Colonic mucosa (tissue), 4 donors: ENCODE measurements around the gene CPEB1. TPM values are rescaled to one million over a fixed set of nuclear protein-coding genes. Genes with fewer than 3 reads are reported as not detected.
"Not testable (repeated sequence)": the region's sequence is repeated elsewhere in the genome, so short reads cannot be mapped to it uniquely, and the experiment has no call there.

Experiments
- DNase-seq: peaks from one replicate; pipeline ENCODE4 v3.0.0-alpha.2; 2020
- H3K27ac ChIP-seq: fragments of 200-600 bp; one replicate; pipeline ENCODE4 v1.8.0; 2021
- H3K27me3 ChIP-seq: fragments of 200-600 bp; one replicate; pipeline ENCODE4 v1.8.0; 2021
- H3K36me3 ChIP-seq: fragments of 200-600 bp; one replicate; pipeline ENCODE4 v1.8.0; 2021
- H3K4me1 ChIP-seq: fragments of 200-600 bp; one replicate; pipeline ENCODE4 v1.8.0; 2021; ENCODE audit warnings: mild to moderate bottlenecking
- H3K4me3 ChIP-seq: fragments of 200-600 bp; one replicate; pipeline ENCODE4 v1.8.0; 2021
- H3K9ac ChIP-seq, 2 donors: one replicate each; pipeline ENCODE4 v1.7.0; 2013; ENCODE audit warnings: control low read depth in 2 of 2, low read depth in 2 of 2, low read length in 2 of 2
- H3K9me3 ChIP-seq: fragments of 200-600 bp; one replicate; pipeline ENCODE4 v1.8.0; 2021
- intact Hi-C: fragments of 100-400 bp; cut with DNase I; formaldehyde crosslinking; loops from one replicate; pipeline ENCODE4 v1.14.1; 2022
- total RNA-seq, 2 donors: library from RNA; stranded (reverse); fragmentation: NEBNext Ultra II Directional in 1 of 2; extraction: Animal tissue kit (Norgen Biotek cat#: 25700) in 1 of 2; gene quantifications; one replicate each; pipeline ENCODE4 v1.2.1, GENCODE V29; 2021
- TF ChIP-seq, protein P1 (sequence below): fragments of 200-600 bp; IDR thresholded peaks from one replicate; pipeline ENCODE4 v1.8.0; 2022; ENCODE audit warnings: antibody characterized with exemption, mild to moderate bottlenecking
- donor health status: healthy.
- donor health status: DM: no; HTN: no; CAD: no.
- donor health status: DM: no; HTN: no; CAD: no.

CPEB1 gene
- total RNA-seq, 2 donors from 2014 or later = 0.40 to 1.4 TPM

DNA sequence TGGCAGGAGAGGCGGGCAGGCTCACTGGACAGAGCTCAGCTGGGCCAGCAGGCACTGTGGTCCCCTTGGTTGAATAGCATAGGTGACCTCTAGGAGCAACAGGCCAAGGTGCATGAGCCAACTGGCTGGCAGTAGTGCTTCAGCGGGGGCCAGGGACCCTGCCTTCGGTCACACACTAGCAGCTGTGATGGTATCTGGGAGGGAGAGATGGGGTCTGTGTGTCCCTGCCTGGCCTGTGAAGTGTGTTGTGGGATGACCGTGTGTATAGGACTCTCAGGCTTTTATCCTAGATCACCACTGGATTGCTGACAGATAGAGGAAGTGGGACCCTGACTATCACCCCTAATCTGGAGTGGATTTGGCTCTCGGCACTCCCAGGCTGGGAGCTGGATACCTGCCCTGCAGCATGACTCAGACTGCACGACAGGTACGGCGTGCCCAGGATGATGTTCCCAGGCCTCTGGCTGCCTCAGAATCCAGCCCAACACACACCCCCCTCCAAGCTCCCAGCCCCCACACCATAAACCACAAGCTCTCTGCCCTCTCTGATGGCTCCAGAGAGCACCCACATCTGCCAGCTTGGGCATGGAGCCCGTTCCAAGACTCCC lies 114.7 kb downstream of the CPEB1 start:
- intact Hi-C loops = loop anchor here (10.0 kb wide), 2 partner anchors 222 to 482 kb away; partner anchors contain the start of gene C15orf40

DNA sequence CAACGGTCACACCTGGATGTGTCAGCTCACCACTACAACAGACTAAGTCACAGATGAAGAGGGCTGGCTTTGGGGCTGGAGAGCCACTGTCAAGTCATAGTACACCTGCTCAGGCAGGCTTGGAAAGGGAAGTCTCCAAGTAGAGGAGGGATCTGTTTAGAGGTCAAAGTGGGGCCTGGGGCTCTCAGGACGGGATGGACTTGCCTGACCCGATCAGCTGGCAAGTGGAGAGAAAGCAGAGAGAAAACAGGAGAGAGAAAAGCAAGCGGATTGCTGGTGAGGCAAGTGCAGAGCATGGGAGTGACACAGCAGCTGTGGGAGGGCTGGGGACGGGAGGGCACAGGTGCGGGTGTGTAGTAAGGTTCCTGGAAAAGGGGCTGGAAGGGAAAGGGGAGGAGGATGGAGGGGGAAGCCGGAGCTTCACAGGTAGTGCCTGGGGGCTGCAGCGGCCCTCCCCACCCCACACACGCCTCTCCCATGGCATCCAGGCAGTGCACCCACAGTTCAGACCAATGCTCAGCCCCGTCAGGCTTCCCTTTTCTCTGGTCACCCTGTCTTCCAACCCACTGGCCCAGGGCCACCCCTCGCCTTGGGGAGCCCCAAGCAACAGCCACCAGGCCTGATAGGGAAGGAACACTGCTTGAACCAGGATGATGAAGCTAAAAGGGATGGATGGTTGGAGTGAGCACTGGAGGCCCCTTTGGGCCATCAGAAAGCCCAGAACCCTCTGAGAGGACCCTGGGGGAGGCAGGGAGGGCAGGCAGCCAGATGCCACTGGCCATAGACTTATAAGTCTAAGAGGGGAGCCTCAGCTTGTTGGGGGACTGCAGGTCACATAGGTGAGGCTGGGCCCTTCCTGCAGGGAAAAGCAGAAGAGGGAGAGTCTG lies 115.4 kb downstream of the CPEB1 start:
- no peak for DNase-seq
- intact Hi-C loops = loop anchor here (10.0 kb wide), 2 partner anchors 223 to 483 kb away; partner anchors contain the start of gene C15orf40
- no peak overlapping the region for H3K4me3 ChIP-seq
- no peaks in the 10 kb centered on the region for H3K4me1 ChIP-seq
- H3K27ac ChIP-seq = no peak overlapping the region
- TF ChIP-seq, protein P1, sequence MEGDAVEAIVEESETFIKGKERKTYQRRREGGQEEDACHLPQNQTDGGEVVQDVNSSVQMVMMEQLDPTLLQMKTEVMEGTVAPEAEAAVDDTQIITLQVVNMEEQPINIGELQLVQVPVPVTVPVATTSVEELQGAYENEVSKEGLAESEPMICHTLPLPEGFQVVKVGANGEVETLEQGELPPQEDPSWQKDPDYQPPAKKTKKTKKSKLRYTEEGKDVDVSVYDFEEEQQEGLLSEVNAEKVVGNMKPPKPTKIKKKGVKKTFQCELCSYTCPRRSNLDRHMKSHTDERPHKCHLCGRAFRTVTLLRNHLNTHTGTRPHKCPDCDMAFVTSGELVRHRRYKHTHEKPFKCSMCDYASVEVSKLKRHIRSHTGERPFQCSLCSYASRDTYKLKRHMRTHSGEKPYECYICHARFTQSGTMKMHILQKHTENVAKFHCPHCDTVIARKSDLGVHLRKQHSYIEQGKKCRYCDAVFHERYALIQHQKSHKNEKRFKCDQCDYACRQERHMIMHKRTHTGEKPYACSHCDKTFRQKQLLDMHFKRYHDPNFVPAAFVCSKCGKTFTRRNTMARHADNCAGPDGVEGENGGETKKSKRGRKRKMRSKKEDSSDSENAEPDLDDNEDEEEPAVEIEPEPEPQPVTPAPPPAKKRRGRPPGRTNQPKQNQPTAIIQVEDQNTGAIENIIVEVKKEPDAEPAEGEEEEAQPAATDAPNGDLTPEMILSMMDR = no peak
- H3K9ac ChIP-seq = no peak overlapping the region
- H3K9me3 ChIP-seq = no peaks in the 10 kb centered on the region
- H3K36me3 ChIP-seq = no peaks in the 10 kb centered on the region
- no peaks in the 10 kb centered on the region for H3K27me3 ChIP-seq

More for the DNA sequence above, 114.7 kb downstream of the CPEB1 start:
- H3K9ac ChIP-seq = no peak overlapping the region
- no peaks in the 10 kb centered on the region for H3K9me3 ChIP-seq
- H3K4me3 ChIP-seq = no peak overlapping the region
- TF ChIP-seq, protein P1 = no peak
- no peaks in the 10 kb centered on the region for H3K4me1 ChIP-seq
- no peak for DNase-seq
- H3K27me3 ChIP-seq = no peaks in the 10 kb centered on the region
- H3K36me3 ChIP-seq = peaks cover 5% of the 10 kb centered on the region
- no peak overlapping the region for H3K27ac ChIP-seq

DNA sequence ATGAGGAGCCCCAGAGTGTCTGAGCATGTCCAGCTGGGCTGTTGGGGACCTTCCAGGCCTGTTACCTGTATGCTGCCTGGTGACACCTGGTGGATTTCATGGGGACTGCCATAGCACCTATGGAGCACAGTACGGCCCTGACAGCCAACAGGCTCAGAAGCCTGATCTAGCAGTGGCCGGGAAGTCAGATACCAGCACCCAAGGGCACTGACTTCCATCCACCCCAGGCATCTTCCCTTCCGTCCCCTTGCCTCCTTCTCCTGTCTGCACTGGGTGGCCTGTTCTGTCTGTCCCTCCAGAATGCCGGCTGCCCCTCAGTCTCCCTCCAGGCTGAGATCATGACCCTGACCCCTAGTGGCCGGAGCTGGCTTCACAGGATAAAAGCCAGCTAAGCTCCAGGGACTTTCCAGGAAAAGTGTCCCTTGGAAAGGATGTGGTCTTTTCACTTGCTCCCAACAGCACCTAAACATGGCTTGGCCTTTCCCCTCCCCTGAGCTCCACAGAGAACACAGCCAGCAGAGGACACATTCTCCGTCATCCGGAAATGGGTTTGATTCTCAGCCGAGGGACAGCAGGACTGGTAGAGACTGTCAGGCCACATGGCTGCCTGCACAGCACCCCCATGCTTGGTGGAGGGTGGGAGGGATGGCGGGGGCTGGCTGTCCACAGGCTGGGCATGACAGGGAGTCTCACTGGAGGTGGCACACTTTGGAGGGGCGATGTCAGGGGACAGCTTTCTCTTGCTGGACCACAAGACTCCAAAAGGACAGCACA lies 116.4 kb downstream of the CPEB1 start:
- Histone ChIP-seq H3K4me1 (no peaks in the 10 kb centered on the region), H3K36me3 (no peaks in the 10 kb centered on the region), H3K9ac (peak overlapping the region; percentile 46 to 51), H3K27me3 (no peaks in the 10 kb centered on the region), H3K4me3 (peak overlapping the region; percentile 31), H3K27ac (no peak overlapping the region), H3K9me3 (no peaks in the 10 kb centered on the region)
- DNase-seq = peak; percentile 80
- TF ChIP-seq, protein P1 = peak; percentile 80
- intact Hi-C loops = loop anchor here (10.0 kb wide), 2 partner anchors 224 to 484 kb away; partner anchors contain the start of gene C15orf40

DNA sequence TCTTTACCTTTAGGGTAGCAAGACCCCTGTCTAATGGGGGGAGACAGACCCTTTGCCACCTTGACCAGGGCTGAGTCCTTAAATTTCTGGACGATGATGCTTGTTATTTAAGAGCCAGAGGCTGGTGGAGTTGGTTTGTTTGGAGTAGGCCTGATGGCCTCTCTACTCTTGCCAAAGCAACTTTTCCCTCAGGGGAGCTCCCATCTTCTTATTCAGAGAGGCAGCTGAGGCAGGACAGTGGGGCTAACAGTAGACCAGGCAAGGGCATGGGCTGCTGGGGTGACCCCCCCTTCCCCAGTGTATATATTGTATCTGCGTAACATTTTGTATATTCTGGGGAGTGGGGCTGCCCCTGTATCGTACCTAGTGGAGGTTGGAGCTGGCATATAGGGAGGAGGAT lies 117.2 kb downstream of the CPEB1 start:
- TF ChIP-seq, protein P1 = no peak
- no peak for DNase-seq
- Histone ChIP-seq H3K27me3 (no peaks in the 10 kb centered on the region), H3K27ac (no peak overlapping the region), H3K4me1 (no peaks in the 10 kb centered on the region), H3K4me3 (no peak overlapping the region), H3K36me3 (no peaks in the 10 kb centered on the region), H3K9ac (no peak overlapping the region), H3K9me3 (no peaks in the 10 kb centered on the region)
- intact Hi-C loops = loop anchor here (10.0 kb wide), 2 partner anchors 225 to 485 kb away; partner anchors contain the start of gene C15orf40

DNA sequence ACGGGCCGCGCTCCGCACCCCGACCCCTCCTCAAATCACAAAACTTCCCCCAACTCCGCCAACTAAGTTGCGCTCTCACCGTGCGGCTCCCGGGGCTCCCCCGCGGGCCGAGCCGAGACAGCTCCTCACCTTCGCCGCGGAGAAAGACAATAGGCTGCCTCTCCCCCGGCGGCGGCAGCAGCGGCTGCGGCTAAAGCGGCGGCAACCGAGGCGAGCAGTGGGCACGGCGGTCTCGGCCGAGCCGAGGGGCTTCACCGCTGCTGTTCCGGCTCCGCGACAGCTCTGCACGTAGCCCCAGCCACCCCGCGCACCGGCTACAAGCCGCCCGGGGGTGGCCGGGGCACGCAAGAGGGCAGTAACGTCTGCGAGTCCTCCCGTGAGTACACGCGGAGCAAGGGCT lies 133.6 kb downstream of the CPEB1 start:
- H3K4me3 ChIP-seq, H3K4me1 ChIP-seq, H3K9ac ChIP-seq, DNase-seq, H3K27me3 ChIP-seq, H3K36me3 ChIP-seq, H3K27ac ChIP-seq, intact Hi-C loops, H3K9me3 ChIP-seq: not testable (repeated sequence)

DNA sequence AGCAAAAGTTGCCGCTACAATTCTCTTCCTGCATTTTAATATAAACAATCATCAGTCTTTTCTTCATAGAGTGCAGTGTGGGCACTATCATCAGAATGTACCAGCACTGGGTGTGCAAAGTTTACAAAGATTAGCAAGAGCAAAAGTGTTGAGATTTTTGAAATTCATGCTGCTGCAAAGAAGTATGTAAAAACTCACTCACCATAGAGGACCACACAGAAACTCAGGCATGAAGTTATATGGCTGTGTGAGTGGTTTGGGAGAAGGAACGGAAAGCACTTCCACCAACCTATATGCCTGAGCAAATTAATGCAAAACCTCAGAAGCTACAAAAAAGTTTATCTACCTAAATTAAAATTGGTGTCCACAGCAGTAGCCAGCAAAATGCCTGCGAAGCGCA lies 139.5 kb downstream of the CPEB1 start:
- H3K27ac ChIP-seq, H3K4me3 ChIP-seq, H3K27me3 ChIP-seq, H3K4me1 ChIP-seq, H3K36me3 ChIP-seq, intact Hi-C loops, H3K9ac ChIP-seq, DNase-seq, H3K9me3 ChIP-seq: not testable (repeated sequence)

DNA sequence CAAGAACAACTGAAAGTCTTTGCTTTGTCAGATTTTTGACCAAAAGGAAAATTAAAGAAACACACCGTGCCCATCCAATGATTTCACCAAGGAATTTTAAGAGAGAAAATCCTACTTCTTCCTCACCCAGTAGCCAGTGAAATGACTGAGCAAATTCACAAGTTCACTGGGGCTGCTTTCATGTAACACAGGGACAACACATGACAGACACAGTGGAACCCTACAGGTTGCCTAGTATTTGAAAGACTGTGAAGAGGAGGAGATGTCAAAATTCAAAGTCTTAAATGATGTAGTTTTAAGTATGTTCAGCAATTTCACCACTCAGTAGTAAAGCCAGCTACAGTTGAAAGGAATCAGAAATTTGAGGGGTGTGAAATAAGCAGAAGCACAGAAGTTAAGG lies 140.1 kb downstream of the CPEB1 start:
- H3K27ac ChIP-seq, H3K36me3 ChIP-seq, H3K4me3 ChIP-seq, H3K4me1 ChIP-seq, intact Hi-C loops, DNase-seq, H3K27me3 ChIP-seq, H3K9ac ChIP-seq, H3K9me3 ChIP-seq: not testable (repeated sequence)

DNA sequence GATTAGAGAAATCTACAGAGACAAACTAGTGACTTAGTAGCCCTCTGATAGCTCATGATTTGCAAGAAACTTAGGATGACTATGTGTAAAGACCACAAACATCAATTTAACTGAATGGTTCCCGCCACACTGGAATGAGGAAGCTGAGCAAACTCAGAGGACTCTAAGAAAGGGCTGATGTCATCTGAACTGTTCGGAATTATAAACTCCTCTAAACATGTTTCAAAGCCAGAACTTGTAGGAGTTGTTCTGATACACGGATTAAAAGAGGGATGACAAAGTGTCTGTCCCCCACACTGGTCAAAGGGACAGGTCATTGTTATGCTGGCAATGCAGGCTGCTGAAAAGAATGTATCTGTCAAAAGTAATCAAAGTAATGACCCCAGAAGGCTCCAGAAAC lies 141.3 kb downstream of the CPEB1 start:
- intact Hi-C loops, H3K27ac ChIP-seq, DNase-seq, H3K36me3 ChIP-seq, H3K9ac ChIP-seq, H3K4me1 ChIP-seq, H3K4me3 ChIP-seq, H3K27me3 ChIP-seq, H3K9me3 ChIP-seq: not testable (repeated sequence)

DNA sequence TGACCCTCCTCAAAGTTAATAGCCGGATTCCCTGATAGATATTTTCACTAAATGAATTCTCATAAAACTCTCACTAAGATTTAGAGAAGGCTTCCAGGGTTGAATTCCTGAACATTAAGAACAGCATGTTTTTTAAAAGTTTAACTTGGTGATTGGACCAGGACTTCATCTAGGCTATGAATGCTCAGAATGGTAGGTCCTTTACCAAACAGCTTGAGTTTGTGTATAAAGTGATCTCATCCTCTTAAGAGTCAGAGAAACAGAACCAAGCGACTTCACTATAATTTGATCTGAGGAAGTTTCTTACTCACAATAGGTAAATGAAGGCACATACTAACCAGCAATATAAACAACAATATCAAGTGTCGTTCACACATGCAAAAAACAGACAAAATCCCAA lies 143.1 kb downstream of the CPEB1 start:
- H3K9me3 ChIP-seq, intact Hi-C loops, H3K9ac ChIP-seq, H3K4me3 ChIP-seq, H3K36me3 ChIP-seq, H3K27me3 ChIP-seq, DNase-seq, H3K27ac ChIP-seq, H3K4me1 ChIP-seq: not testable (repeated sequence)
